K562 (cell line): ENCODE measurements around the gene TOR1A. TPM values are rescaled to one million over a fixed set of nuclear protein-coding genes. Genes with fewer than 3 reads are reported as not detected.

Source experiments
- ATAC-seq: fragments of 200-7000 bp; cut with Tn5 transposase; 3 replicates; pipeline ENCODE4 v1.9.1; 2020; ENCODE audit warnings: moderate library complexity
- BruUV-seq: library from RNA; stranded (reverse); fragments of 400-500 nt; replicated peaks from 2 replicates; lab custom pipeline; 2021; lab: Mats Ljungman, UMichigan
- CTCF ChIA-PET: fragments of 300-600 bp; formaldehyde crosslinking; extraction: SDS; loops from one replicate; lab custom pipeline; 2021; ENCODE audit warnings: low intra/inter-chr PET ratio; lab: Yijun Ruan, JAX
- POLR2A ChIA-PET: fragments of 300-600, 350-650 bp; sonication (Branson Sonifier 250); formaldehyde crosslinking; extraction: SDS; loops from one replicate; lab custom pipeline; 2021; ENCODE audit warnings: antibody characterized with exemption, inconsistent platforms; lab: Yijun Ruan, JAX
- DNase-seq, 4 experiments: peaks; one replicate each; pipeline versions ENCODE4 v3.0.0 to v3.0.0-alpha.2; 2011 to 2018; ENCODE audit warnings: low spot score in 3 of 4, mixed read lengths in 3 of 4; ENCODE audit errors: extremely low read depth in 1 of 4
- FAIRE-seq: peaks from 2 replicates; lab custom pipeline; 2011; peaks lifted over from hg19 to GRCh38; lab: Jason Lieb, UNC
- H2AFZ ChIP-seq: 2 replicates; pipeline ENCODE4 v1.6.0; 2011; ENCODE audit warnings: low read depth, low read length, control low read depth, inconsistent platforms
- H3K27ac ChIP-seq: fragments of 200-600 bp; 3 replicates; pipeline ENCODE4 v1.8.0; 2011; ENCODE audit warnings: low read depth, mild to moderate bottlenecking, control low read depth, inconsistent platforms, low read length, moderate library complexity, mixed read lengths; ENCODE audit errors: extremely low read depth
- H3K27me3 ChIP-seq, 2 experiments: fragments of 300-600 bp in 1 of 2; 2 replicates in 1 of 2; 3 replicates in 1 of 2; pipeline versions ENCODE4 v1.6.0 to v1.8.0; 2011; ENCODE audit warnings: inconsistent platforms in 2 of 2, low read length in 2 of 2, mild to moderate bottlenecking in 1 of 2, mixed read lengths in 1 of 2, moderate library complexity in 1 of 2; ENCODE audit not compliant: control insufficient read depth in 2 of 2, insufficient read depth in 2 of 2
- H3K36me3 ChIP-seq: fragments of 300-600 bp; 3 replicates; pipeline ENCODE4 v1.8.0; 2011; ENCODE audit warnings: mild to moderate bottlenecking, low read length, inconsistent platforms; ENCODE audit not compliant: control insufficient read depth, insufficient read depth
- H3K4me1 ChIP-seq, 2 experiments: fragments of 200-600 bp in 1 of 2; replicated peaks in 1 of 2; 2 replicates in 1 of 2; 3 replicates in 1 of 2; pipeline versions ENCODE4 v1.5.1 to v1.8.0; 2011; ENCODE audit warnings: inconsistent platforms in 2 of 2, low read length in 2 of 2, mild to moderate bottlenecking in 1 of 2, mixed read lengths in 1 of 2, moderate library complexity in 1 of 2; ENCODE audit not compliant: control insufficient read depth in 2 of 2, insufficient read depth in 2 of 2
- H3K4me2 ChIP-seq: 2 replicates; pipeline ENCODE4 v1.6.1; 2011; ENCODE audit warnings: low read length, control low read depth, inconsistent platforms, mixed read lengths; ENCODE audit not compliant: insufficient read depth
- H3K4me3 ChIP-seq: fragments of 200-600 bp; sonication (generic), shearing (Covaris generic); 2 replicates; pipeline ENCODE4 v1.5.1; 2016; ENCODE audit warnings: control low read depth, inconsistent platforms
- H3K79me2 ChIP-seq: fragments of 200-600 bp; 3 replicates; pipeline ENCODE4 v1.8.0; 2011; ENCODE audit warnings: low read length, inconsistent platforms; ENCODE audit not compliant: control insufficient read depth, insufficient read depth
- H3K9ac ChIP-seq, 2 experiments: 2 replicates each; pipeline versions ENCODE4 v1.6.0 to v1.6.1; 2011; ENCODE audit warnings: low read depth in 2 of 2, low read length in 2 of 2, control low read depth in 1 of 2, inconsistent platforms in 1 of 2, mild to moderate bottlenecking in 1 of 2, mixed read lengths in 1 of 2; ENCODE audit not compliant: insufficient read depth in 1 of 2
- H3K9me1 ChIP-seq: one replicate; pipeline ENCODE4 v1.6.0; 2011; ENCODE audit warnings: inconsistent platforms, mild to moderate bottlenecking, low read length, moderate library complexity; ENCODE audit not compliant: control insufficient read depth, insufficient read depth
- H3K9me3 ChIP-seq: replicated peaks from 2 replicates; pipeline ENCODE4 v1.5.1; 2011; ENCODE audit warnings: low read depth, low read length, inconsistent platforms; ENCODE audit not compliant: control insufficient read depth, insufficient read depth
- H4K20me1 ChIP-seq: replicated peaks from 2 replicates; pipeline ENCODE4 v1.6.1; 2011; ENCODE audit warnings: low read length, inconsistent platforms, mixed read lengths; ENCODE audit not compliant: control insufficient read depth, insufficient read depth
- BHLHE40 ChIP-seq: IDR thresholded peaks from 2 replicates; pipeline ENCODE4 v1.6.1; 2011; ENCODE audit warnings: low read length, improper control_type of control experiment
- BRD4 ChIP-seq: fragments of 200-600 bp; sonication (generic); IDR thresholded peaks from 2 replicates; pipeline ENCODE4 v1.6.1; 2017; ENCODE audit warnings: inconsistent platforms
- HMBOX1 ChIP-seq: sonication (generic); IDR thresholded peaks from 2 replicates; pipeline ENCODE4 v1.6.1; 2016
- NFIX ChIP-seq: fragments of 250-450 bp; sonication (Bioruptor Pico); IDR thresholded peaks from 2 replicates; pipeline ENCODE4 v1.4.0; 2020; ENCODE audit warnings: low read depth, mild to moderate bottlenecking, moderate library complexity
- NR1H2 ChIP-seq: sonication (generic); formaldehyde crosslinking; IDR thresholded peaks from 2 replicates; pipeline ENCODE4 v1.4.0; 2020; ENCODE audit warnings: mild to moderate bottlenecking, missing genetic modification reagents
- OTX1 ChIP-seq: fragments of 450-650 bp; formaldehyde crosslinking; IDR thresholded peaks from 2 replicates; pipeline ENCODE4 v1.4.0; 2022; ENCODE audit warnings: mild to moderate bottlenecking
- RB1 ChIP-seq: fragments of 450-650 bp; IDR thresholded peaks from 2 replicates; pipeline ENCODE4 v1.6.1; 2017; ENCODE audit warnings: low read depth, mild to moderate bottlenecking
- RBM25 ChIP-seq: fragments of 200-400 bp; formaldehyde crosslinking; IDR thresholded peaks from 2 replicates; pipeline ENCODE4 v1.6.1; 2018; ENCODE audit warnings: low read length, low read depth, moderate library complexity; ENCODE audit not compliant: severe bottlenecking
- SIN3A ChIP-seq, 2 experiments: fragments of 150-350 bp in 1 of 2; IDR thresholded peaks; 2 replicates each; pipeline ENCODE4 v1.6.1; 2011 to 2016; ENCODE audit warnings: borderline replicate concordance in 2 of 2, low read depth in 2 of 2, low read length in 2 of 2, mild to moderate bottlenecking in 2 of 2, moderate library complexity in 2 of 2; ENCODE audit not compliant: control insufficient read depth in 1 of 2
- SIN3B ChIP-seq: fragments of 450-650 bp; IDR thresholded peaks from 2 replicates; pipeline ENCODE4 v1.6.1; 2017; ENCODE audit warnings: low read depth, mild to moderate bottlenecking, moderate library complexity
- SMAD2 ChIP-seq: fragments of 150-350 bp; IDR thresholded peaks from 2 replicates; pipeline ENCODE4 v1.6.1; 2014; ENCODE audit warnings: low read depth, mild to moderate bottlenecking, low read length
- TRIM24 ChIP-seq, 2 experiments: fragments of 450-650 bp; IDR thresholded peaks; 2 replicates each; pipeline ENCODE4 v1.6.1; 2016
- TRIM28 ChIP-seq: fragments of 450-650 bp; IDR thresholded peaks from 2 replicates; pipeline ENCODE4 v1.6.1; 2017
- ZBTB1 ChIP-seq: sonication (generic); formaldehyde crosslinking; IDR thresholded peaks from 2 replicates; pipeline ENCODE4 v1.8.1; 2023; ENCODE audit warnings: missing genetic modification reagents, low read depth, mild to moderate bottlenecking, borderline replicate concordance
- ZNF175 ChIP-seq: fragments of 200-800 bp; sonication (Bioruptor generic); IDR thresholded peaks from 2 replicates; pipeline ENCODE4 v1.6.1; 2016; ENCODE audit warnings: low read depth, mild to moderate bottlenecking, missing genetic modification characterization, missing compliant biosample characterization
- ZNF280A ChIP-seq: fragments of 450-650 bp; IDR thresholded peaks from 2 replicates; pipeline ENCODE4 v1.6.1; 2018; ENCODE audit warnings: mild to moderate bottlenecking, low read depth; ENCODE audit not compliant: partially characterized antibody
- ZNF436 ChIP-seq: fragments of 250-450, 450-650 bp; sonication (Bioruptor Pico); formaldehyde crosslinking; IDR thresholded peaks from 2 replicates; pipeline ENCODE4 v1.7.0; 2020; ENCODE audit warnings: mild to moderate bottlenecking
- ZNF717 ChIP-seq: fragments of 250-450 bp; sonication (Bioruptor Pico); IDR thresholded peaks from 2 replicates; pipeline ENCODE4 v1.5.0; 2021
- WGBS: fragments of 100-300 bp; shearing (Covaris generic); methylation state at CpG from one replicate; pipeline ENCODE4 v1.1.6; 2016; ENCODE audit warnings: low coverage, mixed read lengths; ENCODE audit not compliant: insufficient coverage; ENCODE audit errors: missing lambda C conversion rate; 5-methylcytosine and 5-hydroxymethylcytosine counted together
- in situ Hi-C: fragments of 300-500 bp; cut with MboI; formaldehyde crosslinking; loops from 4 replicates; pipeline ENCODE4 v1.15.0; 2018; ENCODE audit warnings: inconsistent platforms, mixed read lengths
- intact Hi-C: fragments of 100-400 bp; cut with micrococcal nuclease; formaldehyde crosslinking; loops from 2 replicates; pipeline ENCODE4 v1.14.2; 2022
- polyA plus RNA-seq, 8 experiments: library from polyadenylated mRNA; depleted of rRNA in 4 of 8; stranded (reverse) in 5 of 8; unstranded in 3 of 8; fragments of >200 nt; fragmentation: Nextera tagmentation in 2 of 8; fragmentation: Illumina TruSeq in 1 of 8; extraction: Ambion mirVana in 2 of 8; extraction: Trizol in 1 of 8; gene quantifications; 2 replicates each; pipeline versions ENCODE4 v1.2.1 to v1.2.3, GENCODE V29; 2011 to 2014; ENCODE audit warnings: inconsistent platforms in 1 of 8, missing spikeins in 1 of 8
- total RNA-seq, 7 experiments: library from RNA; depleted of rRNA in 6 of 7; stranded (reverse); fragments of >200 nt in 6 of 7; fragmentation: Illumina TruSeq in 2 of 7; extraction: Trizol in 2 of 7; gene quantifications; 2 replicates each; pipeline versions ENCODE4 v1.2.1 to v1.2.3, GENCODE V29; 2011 to 2021; ENCODE audit warnings: low replicate concordance in 1 of 7
- TF ChIP-seq, protein P1 (sequence below): fragments of 450-650 bp; IDR thresholded peaks from 2 replicates; pipeline ENCODE4 v1.6.1; 2017; ENCODE audit warnings: mild to moderate bottlenecking, moderate library complexity

TOR1A gene
- total and polyA plus RNA-seq, 9 of the 15 experiments (the other 6 are each of a cell fraction or from before 2014, with no cell fraction given): 4.5 to 85.8 (median 51.3) TPM

- Histone ChIP-seq H3K4me2 (peak within 1 kb of the TSS; percentile 89), H3K27me3 (no peaks in the 10 kb centered on the region), H3K9ac (peak within 1 kb of the TSS; percentile 60 to 94), H3K4me1 (peaks cover 7 to 25% of the 10 kb centered on the region in 2 experiments; a peak in 4 of 5 replicates), H3K79me2 (peaks cover 11% of the 10 kb centered on the region), H3K9me3 (no peaks in the 10 kb centered on the region), H3K36me3 (peaks cover 30% of the 10 kb centered on the region; the same call in 2 of the 3 replicates), H3K27ac (peak within 1 kb of the TSS; percentile 65), H3K4me3 (peak within 1 kb of the TSS; percentile 86), H3K9me1 (no peaks in the 10 kb centered on the region), H4K20me1 (peaks cover 7% of the 10 kb centered on the region; the same call in 1 of the 2 replicates), H2AFZ (peak within 1 kb of the TSS; percentile 91)
- under 1% methylated on average over 87 of the region's 93 CpGs for WGBS
- DNase-seq (peak; percentile 95 to 99 (median 98)), ATAC-seq (peak; percentile 98), FAIRE-seq (peak; percentile 91)
- intact Hi-C loops (no loop called here), in situ Hi-C loops (no loop called here)
- BruUV-seq: no TSS peak
- POLR2A ChIA-PET: interaction anchor here (0.5 to 1.2 kb wide), 8 partner anchors 9 to 1505 kb away, joined by 3 to 8 read pairs (median 4); no protein-coding TSS in a partner anchor
- CTCF ChIA-PET: interaction anchor here (0.6 to 1.2 kb wide), 5 partner anchors 65 to 1138 kb away, joined by 3 to 7 read pairs (median 3); no protein-coding TSS in a partner anchor
- TF ChIP-seq RBM25 (no peak), RB1 (peak; percentile 98), BRD4 (no peak), SMAD2 (no peak), SIN3A (IDR thresholded peaks at IDR 0.05; ENCODE audit: borderline replicate concordance in 2 of 2, control insufficient read depth in 1 of 2, low read depth in 2 of 2, low read length in 2 of 2) (peak; percentile 74 to 91; a peak in 3 of 4 replicates), ZBTB1 (CRISPR knock-in tag) (peak; percentile 99), NFIX (no peak), OTX1 (CRISPR knock-in tag) (no peak), SIN3B (peak; percentile 84), ZNF280A (no peak), ZNF175 (peak; percentile 80; the same call in 1 of the 2 replicates), BHLHE40 (0 out of 2 replicates have a peak, but pooled peaks have one; percentile 32), ZNF717 (no peak), NR1H2 (CRISPR knock-in tag) (no peak), TRIM28 (no peak), ZNF436 (CRISPR knock-in tag) (no peak), HMBOX1 (no peak), TRIM24 (IDR thresholded peaks at IDR 0.05) (peak in 1 of 2 experiments; percentile 92; a peak in 2 of 4 replicates)
- TF ChIP-seq, protein P1, sequence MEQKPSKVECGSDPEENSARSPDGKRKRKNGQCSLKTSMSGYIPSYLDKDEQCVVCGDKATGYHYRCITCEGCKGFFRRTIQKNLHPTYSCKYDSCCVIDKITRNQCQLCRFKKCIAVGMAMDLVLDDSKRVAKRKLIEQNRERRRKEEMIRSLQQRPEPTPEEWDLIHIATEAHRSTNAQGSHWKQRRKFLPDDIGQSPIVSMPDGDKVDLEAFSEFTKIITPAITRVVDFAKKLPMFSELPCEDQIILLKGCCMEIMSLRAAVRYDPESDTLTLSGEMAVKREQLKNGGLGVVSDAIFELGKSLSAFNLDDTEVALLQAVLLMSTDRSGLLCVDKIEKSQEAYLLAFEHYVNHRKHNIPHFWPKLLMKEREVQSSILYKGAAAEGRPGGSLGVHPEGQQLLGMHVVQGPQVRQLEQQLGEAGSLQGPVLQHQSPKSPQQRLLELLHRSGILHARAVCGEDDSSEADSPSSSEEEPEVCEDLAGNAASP: no peak
Measured at GRCh38 chr9:129802833-129803675, 20.9 kb downstream of the TOR1A start, which contains the start of gene TOR1B. TOR1B (plus strand) TSS chr9:129803184; CDS start chr9:129803213, 29 bp downstream.
